Measurements from ENCODE around the gene PAX7. TPM values are rescaled to one million over a fixed set of nuclear protein-coding genes. Genes with fewer than 3 reads are reported as not detected.

PAX7 gene
- total RNA-seq, 4 donors from 2014 or later, result 1.8 to 5.1 (median 3.9) TPM

GRCh38 chr1:18723206-18723605 lies 92.6 kb downstream of the PAX7 start:
- DNase-seq (no peak), ATAC-seq (no peak)
- no peaks in the 10 kb centered on the region for H3K9me3 ChIP-seq
- no peaks in the 10 kb centered on the region for H3K36me3 ChIP-seq
- H3K4me3 ChIP-seq, result no peak overlapping the region
- no peaks in the 10 kb centered on the region for H3K4me1 ChIP-seq
- no peak for TF ChIP-seq POLR2A (IDR thresholded peaks at IDR 0.05)
- no peak for TF ChIP-seq CTCF (IDR thresholded peaks at IDR 0.05 in 4 of 5, conservative IDR thresholded peaks at IDR 0.05 in 1 of 5)
- in situ Hi-C loops (cut with MboI; ENCODE audit: low sequenced_read_pairs in 4 of 4) (no loop called here), intact Hi-C loops (cut with DNase I; ENCODE audit: low total_unique reads) (loop anchor here (10.0 kb wide), 2 partner anchors 48 to 82 kb away; no protein-coding TSS in a partner anchor)
- no peak overlapping the region for H3K27ac ChIP-seq
- peaks cover 5 to 21% (median 8%) of the 10 kb centered on the region in 3 donors for H3K27me3 ChIP-seq

GRCh38 chr1:18723701-18724411 lies 93.2 kb downstream of the PAX7 start:
- no peak overlapping the region for H3K27ac ChIP-seq
- no peaks in the 10 kb centered on the region for H3K4me1 ChIP-seq
- H3K27me3 ChIP-seq, result peaks cover 5 to 21% (median 8%) of the 10 kb centered on the region in 3 donors
- no peaks in the 10 kb centered on the region for H3K9me3 ChIP-seq
- H3K36me3 ChIP-seq, result no peaks in the 10 kb centered on the region
- DNase-seq, result no peak
- no peak for ATAC-seq
- no peak for TF ChIP-seq CTCF (IDR thresholded peaks at IDR 0.05 in 4 of 5, conservative IDR thresholded peaks at IDR 0.05 in 1 of 5)
- TF ChIP-seq POLR2A (IDR thresholded peaks at IDR 0.05), result no peak
- intact Hi-C loops (cut with DNase I; ENCODE audit: low total_unique reads), result loop anchor here (10.0 kb wide), 2 partner anchors 49 to 81 kb away; no protein-coding TSS in a partner anchor
- in situ Hi-C loops (cut with MboI; ENCODE audit: low sequenced_read_pairs in 4 of 4), result no loop called here
- H3K4me3 ChIP-seq, result no peak overlapping the region

- H3K4me3 ChIP-seq, result no peak overlapping the region
- ATAC-seq, result no peak
- in situ Hi-C loops (cut with MboI; ENCODE audit: low sequenced_read_pairs in 4 of 4) (no loop called here), intact Hi-C loops (cut with DNase I; ENCODE audit: low total_unique reads) (loop anchor here (10.0 kb wide), 2 partner anchors 50 to 80 kb away; no protein-coding TSS in a partner anchor)
- no peak for DNase-seq
- no peaks in the 10 kb centered on the region for H3K4me1 ChIP-seq
- H3K27me3 ChIP-seq, result peaks cover 0 to 17% (median 8%) of the 10 kb centered on the region in 3 donors
- no peaks in the 10 kb centered on the region for H3K36me3 ChIP-seq
- no peaks in the 10 kb centered on the region for H3K9me3 ChIP-seq
- H3K27ac ChIP-seq, result no peak overlapping the region
- no peak for TF ChIP-seq CTCF (IDR thresholded peaks at IDR 0.05 in 4 of 5, conservative IDR thresholded peaks at IDR 0.05 in 1 of 5)
- TF ChIP-seq POLR2A (IDR thresholded peaks at IDR 0.05), result no peak
Measured at GRCh38 chr1:18724801-18725200, 94.2 kb downstream of the PAX7 start.

DNA sequence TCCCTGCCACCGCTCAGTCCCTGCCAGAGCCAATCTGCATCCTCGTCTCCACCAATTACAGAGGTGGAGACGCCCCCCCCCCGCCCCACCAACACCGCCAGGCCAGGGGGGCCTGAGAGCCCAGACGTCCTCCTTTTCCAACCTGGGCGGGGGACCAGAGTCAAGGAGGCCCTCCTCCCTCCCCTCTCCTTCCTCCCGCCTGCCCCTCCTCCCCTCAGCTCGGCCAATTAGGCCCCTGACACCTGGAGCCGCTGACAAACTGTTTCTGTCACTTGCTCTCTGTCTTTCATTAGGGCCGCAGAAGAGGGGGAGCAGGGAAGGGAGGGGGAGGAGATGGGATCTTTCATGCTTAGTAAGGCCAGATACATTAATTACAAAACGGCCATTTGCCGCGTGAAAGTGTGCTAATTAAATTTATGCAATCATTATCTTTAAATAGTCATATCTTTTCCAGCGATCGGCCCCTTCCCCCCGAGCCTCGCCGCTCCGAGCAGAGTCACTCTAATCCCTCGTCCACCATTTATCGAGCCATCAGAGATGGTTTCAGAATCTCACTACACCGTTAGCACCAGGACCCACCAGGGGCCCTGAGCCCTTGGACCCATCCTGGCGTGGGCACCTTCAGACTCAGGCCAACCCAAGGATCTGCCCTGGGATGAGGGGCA lies 94.7 kb downstream of the PAX7 start:
- TF ChIP-seq POLR2A (IDR thresholded peaks at IDR 0.05) (no peak), CTCF (IDR thresholded peaks at IDR 0.05 in 4 of 5, conservative IDR thresholded peaks at IDR 0.05 in 1 of 5) (no peak)
- no peak overlapping the region for H3K27ac ChIP-seq
- no peak for DNase-seq
- intact Hi-C loops (cut with DNase I; ENCODE audit: low total_unique reads) (loop anchor here (10.0 kb wide), 2 partner anchors 51 to 79 kb away; no protein-coding TSS in a partner anchor), in situ Hi-C loops (cut with MboI; ENCODE audit: low sequenced_read_pairs in 4 of 4) (no loop called here)
- no peaks in the 10 kb centered on the region for H3K4me1 ChIP-seq
- no peaks in the 10 kb centered on the region for H3K36me3 ChIP-seq
- no peak for ATAC-seq
- no peaks in the 10 kb centered on the region for H3K9me3 ChIP-seq
- no peak overlapping the region for H3K4me3 ChIP-seq
- peaks cover 0 to 15% (median 8%) of the 10 kb centered on the region in 3 donors for H3K27me3 ChIP-seq
